Esophagus (tissue), 2 donors: ENCODE results near the gene RAB33A. TPM values are rescaled to one million over a fixed set of nuclear protein-coding genes. Genes with fewer than 3 reads are reported as not detected.
"Not testable (repeated sequence)": the region's sequence is repeated elsewhere in the genome, so short reads cannot be mapped to it uniquely, and the experiment has no call there.

ENCODE experiments used
- H3K27ac ChIP-seq, 2 donors: one replicate each; pipeline ENCODE4 v1.5.1; 2013; ENCODE audit warnings: low read depth in 2 of 2, mild to moderate bottlenecking in 2 of 2, inconsistent platforms in 1 of 2, low read length in 1 of 2, moderate library complexity in 1 of 2
- H3K27me3 ChIP-seq, 2 donors: one replicate each; pipeline ENCODE4 v1.6.1; 2013; ENCODE audit warnings: low read length in 2 of 2, control low read depth in 1 of 2, mild to moderate bottlenecking in 1 of 2; ENCODE audit not compliant: insufficient read depth in 2 of 2, control insufficient read depth in 1 of 2
- H3K36me3 ChIP-seq, 2 donors: one replicate each; pipeline ENCODE4 v1.6.1; 2013; ENCODE audit warnings: low read length in 1 of 2; ENCODE audit not compliant: control insufficient read depth in 2 of 2, insufficient read depth in 2 of 2
- H3K4me1 ChIP-seq, 2 donors: one replicate each; pipeline ENCODE4 v1.6.1; 2013; ENCODE audit warnings: low read length in 1 of 2; ENCODE audit not compliant: control insufficient read depth in 2 of 2, insufficient read depth in 2 of 2
- H3K4me3 ChIP-seq, 2 donors: one replicate each; pipeline ENCODE4 v1.5.1; 2013; ENCODE audit warnings: low read length in 2 of 2, mild to moderate bottlenecking in 2 of 2, low read depth in 1 of 2, moderate library complexity in 1 of 2
- H3K9me3 ChIP-seq, 2 donors: one replicate each; pipeline ENCODE4 v1.6.1; 2013; ENCODE audit warnings: mild to moderate bottlenecking in 2 of 2, low read depth in 1 of 2, low read length in 1 of 2, moderate library complexity in 1 of 2; ENCODE audit not compliant: control insufficient read depth in 2 of 2, insufficient read depth in 1 of 2
- WGBS, 2 donors: extraction: QIAGEN DNeasy Blood & Tissue Kit; methylation state at CpG; one replicate each; pipeline ENCODE4 v1.1.7; 2013; 5-methylcytosine and 5-hydroxymethylcytosine counted together
- polyA plus RNA-seq, 2 donors: library from polyadenylated mRNA; stranded (reverse); fragments of 200-250 nt; gene quantifications; one replicate each; pipeline ENCODE4 v1.2.3, GENCODE V29; 2013
- donor health status: healthy with polysubstance abuse.
- donor health status: Bipolar disorder and iron deficiency.

The RAB33A gene
- polyA plus RNA-seq, 2 donors: 0.46 TPM; not detected in 1

- Histone ChIP-seq H3K4me1 (no peaks in the 10 kb centered on the region), H3K9me3 (no peaks in the 10 kb centered on the region), H3K27me3 (no peaks in the 10 kb centered on the region), H3K36me3 (no peaks in the 10 kb centered on the region), H3K4me3 (no peak overlapping the region), H3K27ac (no peak overlapping the region)
- WGBS, 2 donors: 90 to 92% methylated on average over 2 of the region's 2 CpGs
These were observed 41.6 kb downstream of the RAB33A start for GRCh38 chrX:130213376-130213775.

GRCh38 chrX:130216320-130216719, 44.6 kb downstream of the RAB33A start:
- 78 to 90% methylated on average over 4 of the region's 4 CpGs for WGBS, 2 donors
- H3K4me1 ChIP-seq: no peaks in the 10 kb centered on the region

GRCh38 chrX:130224810-130225209, 53.0 kb downstream of the RAB33A start:
- H3K27me3 ChIP-seq: no peaks in the 10 kb centered on the region
- 90% methylated on average over 2 of the region's 2 CpGs for WGBS, 2 donors
- no peaks in the 10 kb centered on the region for H3K4me1 ChIP-seq
- H3K36me3 ChIP-seq: no peaks in the 10 kb centered on the region
- H3K27ac ChIP-seq: no peak overlapping the region
- H3K9me3 ChIP-seq: no peaks in the 10 kb centered on the region
- no peak overlapping the region for H3K4me3 ChIP-seq

More at GRCh38 chrX:130216320-130216719, 44.6 kb downstream of the RAB33A start:
- Histone ChIP-seq H3K27ac (no peak overlapping the region), H3K4me3 (no peak overlapping the region), H3K36me3 (no peaks in the 10 kb centered on the region), H3K27me3 (no peaks in the 10 kb centered on the region), H3K9me3 (no peaks in the 10 kb centered on the region)

GRCh38 chrX:130228871-130229270, 57.1 kb downstream of the RAB33A start:
- H3K4me3 ChIP-seq: no peak overlapping the region
- H3K36me3 ChIP-seq: no peaks in the 10 kb centered on the region
- H3K9me3 ChIP-seq: no peaks in the 10 kb centered on the region
- no peaks in the 10 kb centered on the region for H3K27me3 ChIP-seq
- no peaks in the 10 kb centered on the region for H3K4me1 ChIP-seq
- WGBS, 2 donors: 85 to 96% methylated on average over 2 of the region's 2 CpGs
- no peak overlapping the region for H3K27ac ChIP-seq

- H3K4me3 ChIP-seq, H3K36me3 ChIP-seq: not testable (repeated sequence)
- WGBS, 2 donors: 88 to 94% methylated on average over 4 of the region's 4 CpGs
These were observed 59.4 kb downstream of the RAB33A start for GRCh38 chrX:130231184-130231583.

More at GRCh38 chrX:130231184-130231583, 59.4 kb downstream of the RAB33A start:
- H3K9me3 ChIP-seq, H3K27ac ChIP-seq, H3K4me1 ChIP-seq, H3K27me3 ChIP-seq: not testable (repeated sequence)

Other genes with a start within 250 kb of the RAB33A start
- gene BCORL1, start 189.3 kb upstream of the RAB33A start, polyA plus RNA-seq: 1 to 10 TPM; 1.0 to 1.7 TPM
- 1 to 10 TPM; 3.7 to 6.7 TPM for gene ELF4, start 61.5 kb upstream of the RAB33A start, polyA plus RNA-seq
- 10 to 100 TPM; 16.3 to 22.4 TPM for gene AIFM1, start 6.1 kb upstream of the RAB33A start, polyA plus RNA-seq
- under 1 TPM; 0.69 to 0.91 TPM for gene ZNF280C, start 96.9 kb downstream of the RAB33A start, polyA plus RNA-seq
- gene SLC25A14, start 168.0 kb downstream of the RAB33A start, polyA plus RNA-seq: 10 to 100 TPM in 1 of 2 donors, 1 to 10 TPM in 1; 8.3 to 10.2 TPM
- gene GPR119, start 213.7 kb downstream of the RAB33A start, polyA plus RNA-seq: not detected
- 10 to 100 TPM; 13.0 to 13.5 TPM for gene RBMX2, start 230.0 kb downstream of the RAB33A start, polyA plus RNA-seq